Upper lobe of right lung (tissue), 1 donor: ENCODE results near the gene EDA. TPM values are rescaled to one million over a fixed set of nuclear protein-coding genes. Genes with fewer than 3 reads are reported as not detected.

Experiments
- ATAC-seq: fragments of 200-7000 bp; cut with Tn5 transposase; one replicate; pipeline ENCODE4 v1.9.1; 2020; ENCODE audit warnings: mild to moderate bottlenecking, moderate library complexity
- DNase-seq: peaks from one replicate; pipeline ENCODE4 v3.0.0-alpha.2; 2020
- H3K27ac ChIP-seq: fragments of 200-600 bp; one replicate; pipeline ENCODE4 v1.8.0; 2022
- H3K27me3 ChIP-seq: fragments of 200-600 bp; one replicate; pipeline ENCODE4 v1.8.0; 2022; ENCODE audit warnings: mild to moderate bottlenecking
- H3K36me3 ChIP-seq: fragments of 200-600 bp; one replicate; pipeline ENCODE4 v1.8.0; 2022
- H3K4me1 ChIP-seq: fragments of 200-600 bp; one replicate; pipeline ENCODE4 v1.8.0; 2022
- H3K4me3 ChIP-seq: fragments of 200-600 bp; one replicate; pipeline ENCODE4 v1.8.0; 2022; ENCODE audit warnings: mild to moderate bottlenecking
- H3K9me3 ChIP-seq: fragments of 200-600 bp; one replicate; pipeline ENCODE4 v1.8.0; 2022
- CTCF ChIP-seq: fragments of 200-600 bp; IDR thresholded peaks from one replicate; pipeline ENCODE4 v1.8.0; 2022; ENCODE audit warnings: antibody characterized with exemption
- intact Hi-C: fragments of 100-400 bp; cut with DNase I; formaldehyde crosslinking; loops from one replicate; pipeline ENCODE4 v1.11.0; 2022
- total RNA-seq: library from RNA; stranded (reverse); fragmentation: NEBNext Ultra II Directional; extraction: Animal tissue kit (Norgen Biotek cat#: 25700); gene quantifications from one replicate; pipeline ENCODE4 v1.2.1, GENCODE V29; 2021
- donor health status: DM: no; HTN: yes; CAD: no; lungs with severe emphysema.

The EDA gene
- total RNA-seq, 1 donor from 2014 or later = 5.5 TPM

GRCh38 chrX:69969460-69969859 is 353.5 kb downstream of the EDA start:
- ATAC-seq (no peak), DNase-seq (no peak)
- H3K9me3 ChIP-seq = no peaks in the 10 kb centered on the region
- H3K36me3 ChIP-seq = no peaks in the 10 kb centered on the region
- no peaks in the 10 kb centered on the region for H3K27me3 ChIP-seq
- no peak overlapping the region for H3K4me3 ChIP-seq
- H3K27ac ChIP-seq = no peak overlapping the region
- intact Hi-C loops = no loop called here
- TF ChIP-seq CTCF = no peak
- H3K4me1 ChIP-seq = no peaks in the 10 kb centered on the region

- H3K27ac ChIP-seq = no peak overlapping the region
- DNase-seq (no peak), ATAC-seq (no peak)
- H3K36me3 ChIP-seq = no peaks in the 10 kb centered on the region
- no peaks in the 10 kb centered on the region for H3K9me3 ChIP-seq
- no peak for TF ChIP-seq CTCF
- H3K27me3 ChIP-seq = no peaks in the 10 kb centered on the region
- no peak overlapping the region for H3K4me3 ChIP-seq
- no peaks in the 10 kb centered on the region for H3K4me1 ChIP-seq
- intact Hi-C loops = no loop called here
Observed at GRCh38 chrX:69987691-69988090, 371.8 kb downstream of the EDA start.

- Histone ChIP-seq H3K9me3 (no peaks in the 10 kb centered on the region), H3K27ac (no peak overlapping the region), H3K36me3 (no peaks in the 10 kb centered on the region), H3K4me1 (no peaks in the 10 kb centered on the region), H3K27me3 (no peaks in the 10 kb centered on the region), H3K4me3 (no peak overlapping the region)
- no peak for TF ChIP-seq CTCF
- ATAC-seq (no peak), DNase-seq (no peak)
- intact Hi-C loops = no loop called here
Observed at GRCh38 chrX:69988955-69989394, 373.1 kb downstream of the EDA start.

GRCh38 chrX:69991685-69992084 is 375.8 kb downstream of the EDA start:
- no peaks in the 10 kb centered on the region for H3K36me3 ChIP-seq
- no peaks in the 10 kb centered on the region for H3K27me3 ChIP-seq
- ATAC-seq = no peak
- H3K4me3 ChIP-seq = no peak overlapping the region
- no peaks in the 10 kb centered on the region for H3K4me1 ChIP-seq
- TF ChIP-seq CTCF = no peak
- no peaks in the 10 kb centered on the region for H3K9me3 ChIP-seq
- intact Hi-C loops = no loop called here
- DNase-seq = no peak
- H3K27ac ChIP-seq = no peak overlapping the region

GRCh38 chrX:69993494-69993893 is 377.6 kb downstream of the EDA start:
- no peak overlapping the region for H3K27ac ChIP-seq
- no peak overlapping the region for H3K4me3 ChIP-seq
- no peaks in the 10 kb centered on the region for H3K36me3 ChIP-seq
- H3K4me1 ChIP-seq = no peaks in the 10 kb centered on the region
- DNase-seq (no peak), ATAC-seq (no peak)
- H3K9me3 ChIP-seq = no peaks in the 10 kb centered on the region
- intact Hi-C loops = no loop called here
- no peak for TF ChIP-seq CTCF
- H3K27me3 ChIP-seq = no peaks in the 10 kb centered on the region
